Sigmoid colon (tissue), 4 donors: ENCODE data around the gene TMEM63B.

Source experiments
- CTCF ChIP-seq, 4 experiments: fragments of 450-650 bp in 3 of 4; fragments of 200-600 bp in 1 of 4; IDR thresholded peaks; one replicate each; pipeline ENCODE4 v1.5.1; 2016 to 2019; ENCODE audit warnings: antibody characterized with exemption in 4 of 4, mild to moderate bottlenecking in 3 of 4, moderate library complexity in 2 of 4
- EP300 ChIP-seq, 4 donors: sonication (generic); formaldehyde crosslinking; IDR thresholded peaks; one replicate each; pipeline ENCODE4 v1.6.1; 2017; ENCODE audit warnings: antibody characterized with exemption in 4 of 4

GRCh38 chr6:44129841-44130322 is 2.5 kb downstream of the TMEM63B start:
- TF ChIP-seq CTCF (IDR thresholded peaks at IDR 0.05) (no peak), EP300 (IDR thresholded peaks at IDR 0.05) (no peak)
